T-helper 2 cell treated with Interferon-gamma antibody and Interleukin-4, amounts not matched to agents 100 ng/mL and 5 ng/mL, for 36 hours (primary cell): ENCODE measurements around the gene ZNF644. TPM values are rescaled to one million over a fixed set of nuclear protein-coding genes. Genes with fewer than 3 reads are reported as not detected.
"Not testable (repeated sequence)": the region's sequence is repeated elsewhere in the genome, so short reads cannot be mapped to it uniquely, and the experiment has no call there.

Experiments used
- intact Hi-C: fragments of 100-400 bp; cut with micrococcal nuclease; formaldehyde crosslinking; loops from one replicate; pipeline ENCODE4 v1.15.1; 2023
- total RNA-seq: library from RNA; stranded (reverse); gene quantifications from 2 replicates; pipeline ENCODE4 v1.2.3, GENCODE V29; 2022

Gene ZNF644
- total RNA-seq: 54.4 and 54.5 TPM in 2 replicates

- intact Hi-C loops: loop anchor here (1.0 to 5.0 kb wide), 4 partner anchors 145 to 1025 kb away; partner anchors contain the start of genes CDC7 and ZNF326
Measured at GRCh38 chr1:91021686-91022517, at the start of gene ZNF644. Gene ZNF644, minus strand, starts transcription at chr1:91022035. Its CDS starts 39,682 bp downstream, at chr1:90982353.

- intact Hi-C loops: no loop called here
Measured at GRCh38 chr1:91070298-91070697, 48.5 kb upstream of the ZNF644 start.

GRCh38 chr1:91066538-91066937, 44.7 kb upstream of the ZNF644 start:
- intact Hi-C loops: no loop called here

GRCh38 chr1:91065337-91065736, 43.5 kb upstream of the ZNF644 start:
- intact Hi-C loops: no loop called here

- intact Hi-C loops: not testable (repeated sequence)
Measured at GRCh38 chr1:91063403-91063802, 41.6 kb upstream of the ZNF644 start.

- intact Hi-C loops: no loop called here
Measured at GRCh38 chr1:91059157-91059556, 37.3 kb upstream of the ZNF644 start.

GRCh38 chr1:91057784-91058183, 35.9 kb upstream of the ZNF644 start:
- intact Hi-C loops: no loop called here

- intact Hi-C loops: no loop called here
Measured at GRCh38 chr1:91054780-91055481, 33.1 kb upstream of the ZNF644 start.

- intact Hi-C loops: no loop called here
Measured at GRCh38 chr1:91053630-91054029, 31.8 kb upstream of the ZNF644 start.

- intact Hi-C loops: not testable (repeated sequence)
Measured at GRCh38 chr1:91049551-91049950, 27.7 kb upstream of the ZNF644 start.

- intact Hi-C loops: no loop called here
Measured at GRCh38 chr1:91046766-91047165, 24.9 kb upstream of the ZNF644 start.

- intact Hi-C loops: no loop called here
Measured at GRCh38 chr1:91045284-91045683, 23.4 kb upstream of the ZNF644 start.

- intact Hi-C loops: not testable (repeated sequence)
Measured at GRCh38 chr1:91044776-91045175, 22.9 kb upstream of the ZNF644 start.

- intact Hi-C loops: not testable (repeated sequence)
Measured at GRCh38 chr1:91042372-91042771, 20.5 kb upstream of the ZNF644 start.

- intact Hi-C loops: no loop called here
Measured at GRCh38 chr1:91038582-91038981, 16.7 kb upstream of the ZNF644 start.

- intact Hi-C loops: no loop called here
Measured at GRCh38 chr1:91036894-91037829, 15.3 kb upstream of the ZNF644 start.

GRCh38 chr1:91032349-91032748, 10.5 kb upstream of the ZNF644 start:
- intact Hi-C loops: no loop called here

- intact Hi-C loops: no loop called here
Measured at GRCh38 chr1:91031081-91031480, 9.2 kb upstream of the ZNF644 start.

GRCh38 chr1:91026777-91027176, 4.9 kb upstream of the ZNF644 start:
- intact Hi-C loops: no loop called here

- intact Hi-C loops: no loop called here
Measured at GRCh38 chr1:91026320-91026719, 4.5 kb upstream of the ZNF644 start.

- intact Hi-C loops: loop anchor here (5.0 kb wide), 3 partner anchors 143 to 1027 kb away; partner anchors contain the start of genes CDC7 and ZNF326
Measured at GRCh38 chr1:91024481-91025119, 2.8 kb upstream of the ZNF644 start.
